WTC11 (cell line): ENCODE measurements around the gene CREB1. TPM values are rescaled to one million over a fixed set of nuclear protein-coding genes. Genes with fewer than 3 reads are reported as not detected.

Experiments
- ATAC-seq: fragments of 200-7000 bp; cut with Tn5 transposase; 2 replicates; pipeline ENCODE4 v1.10.0; 2021; ENCODE audit warnings: mild to moderate bottlenecking, moderate library complexity
- CTCF ChIA-PET: fragments of 300-600 bp; sonication (Branson Sonifier 250); formaldehyde crosslinking; loops from one replicate; lab custom pipeline; 2021; ENCODE audit warnings: antibody characterized with exemption; lab: Charles Lee
- POLR2A ChIA-PET: fragments of 350-600 bp; sonication (Branson Sonifier 250); formaldehyde crosslinking; loops from one replicate; lab custom pipeline; 2021; ENCODE audit warnings: antibody characterized with exemption; lab: Charles Lee
- DNase-seq: peaks from one replicate; pipeline ENCODE4 v3.0.0; 2021; ENCODE audit warnings: low spot score
- H3K27ac Mint-ChIP-seq: 2 replicates; pipeline ENCODE4 v1.8.0; 2021; ENCODE audit warnings: mixed read lengths
- H3K27me3 Mint-ChIP-seq: 2 replicates; pipeline ENCODE4 v1.8.0; 2021; ENCODE audit warnings: low read depth, mild to moderate bottlenecking, moderate library complexity, mixed read lengths
- H3K36me3 Mint-ChIP-seq: 2 replicates; pipeline ENCODE4 v1.8.0; 2021; ENCODE audit warnings: mixed read lengths
- H3K4me1 Mint-ChIP-seq: 2 replicates; pipeline ENCODE4 v1.8.0; 2022; ENCODE audit warnings: mixed read lengths
- H3K4me3 Mint-ChIP-seq: 2 replicates; pipeline ENCODE4 v1.8.0; 2021; ENCODE audit warnings: mild to moderate bottlenecking, moderate library complexity, mixed read lengths
- H3K9me3 Mint-ChIP-seq: 2 replicates; pipeline ENCODE4 v1.8.0; 2021; ENCODE audit warnings: mixed read lengths
- CBFB ChIP-seq: sonication (generic); formaldehyde crosslinking; IDR thresholded peaks from 2 replicates; pipeline ENCODE4 v1.8.1; 2022; ENCODE audit warnings: mild to moderate bottlenecking, low read depth, missing genetic modification reagents
- ESRRA ChIP-seq: sonication (generic); formaldehyde crosslinking; IDR thresholded peaks from 2 replicates; pipeline ENCODE4 v1.8.1; 2022; ENCODE audit warnings: mild to moderate bottlenecking, missing genetic modification reagents, borderline replicate concordance
- ETV6 ChIP-seq: sonication (generic); formaldehyde crosslinking; IDR thresholded peaks from 2 replicates; pipeline ENCODE4 v1.8.1; 2022; ENCODE audit warnings: mild to moderate bottlenecking, missing genetic modification reagents
- KAT7 ChIP-seq: sonication (generic); formaldehyde crosslinking; IDR thresholded peaks from 2 replicates; pipeline ENCODE4 v1.8.1; 2023; ENCODE audit warnings: missing genetic modification reagents, mild to moderate bottlenecking, borderline replicate concordance
- MYBL2 ChIP-seq: sonication (generic); formaldehyde crosslinking; IDR thresholded peaks from 2 replicates; pipeline ENCODE4 v1.8.1; 2023; ENCODE audit warnings: mild to moderate bottlenecking, moderate library complexity, missing genetic modification reagents
- NFE2L1 ChIP-seq: sonication (generic); formaldehyde crosslinking; IDR thresholded peaks from 2 replicates; pipeline ENCODE4 v1.8.1; 2023; ENCODE audit warnings: missing genetic modification reagents
- NFYB ChIP-seq: sonication (generic); formaldehyde crosslinking; conservative IDR thresholded peaks from 2 replicates; pipeline ENCODE4 v1.8.0; 2022; ENCODE audit warnings: low read depth, missing genetic modification reagents
- TEAD4 ChIP-seq: sonication (generic); formaldehyde crosslinking; IDR thresholded peaks from 2 replicates; pipeline ENCODE4 v1.8.0; 2022; ENCODE audit warnings: mild to moderate bottlenecking, missing genetic modification reagents
- ZNF232 ChIP-seq: sonication (generic); formaldehyde crosslinking; IDR thresholded peaks from 2 replicates; pipeline ENCODE4 v1.8.0; 2022; ENCODE audit warnings: mild to moderate bottlenecking, missing genetic modification reagents
- total RNA-seq: library from RNA; stranded (reverse); gene quantifications from 3 replicates; pipeline ENCODE4 v1.2.3, GENCODE V29; 2021
- TF ChIP-seq, protein P1 (sequence below): sonication (generic); formaldehyde crosslinking; IDR thresholded peaks from 2 replicates; pipeline ENCODE4 v1.8.0; 2022; ENCODE audit warnings: missing genetic modification reagents
- TF ChIP-seq, protein P2 (sequence below): sonication (generic); formaldehyde crosslinking; IDR thresholded peaks from 2 replicates; pipeline ENCODE4 v1.8.0; 2022; ENCODE audit warnings: mild to moderate bottlenecking, missing genetic modification reagents
- TF ChIP-seq, protein P3 (sequence below): sonication (generic); formaldehyde crosslinking; conservative IDR thresholded peaks from 2 replicates; pipeline ENCODE4 v1.8.1; 2022; ENCODE audit warnings: mild to moderate bottlenecking, missing genetic modification reagents
- TF ChIP-seq, protein P4 (sequence below): sonication (generic); formaldehyde crosslinking; IDR thresholded peaks from 2 replicates; pipeline ENCODE4 v1.8.1; 2023; ENCODE audit warnings: mild to moderate bottlenecking, moderate library complexity, missing genetic modification reagents
- TF ChIP-seq, protein P5 (sequence below): fragments of 250-450 bp; sonication (Bioruptor Pico); IDR thresholded peaks from 2 replicates; pipeline ENCODE4 v1.9.0; 2021; ENCODE audit warnings: mild to moderate bottlenecking
- TF ChIP-seq, protein P6 (sequence below): sonication (generic); formaldehyde crosslinking; IDR thresholded peaks from 2 replicates; pipeline ENCODE4 v1.8.0; 2023; ENCODE audit warnings: missing genetic modification reagents
- TF ChIP-seq, protein P7 (sequence below): sonication (generic); formaldehyde crosslinking; IDR thresholded peaks from 2 replicates; pipeline ENCODE4 v1.8.1; 2022; ENCODE audit warnings: mild to moderate bottlenecking, missing genetic modification reagents, moderate library complexity, borderline replicate concordance
- TF ChIP-seq, protein P8 (sequence below): fragments of 250-450 bp; sonication (Bioruptor Pico); IDR thresholded peaks from 2 replicates; pipeline ENCODE4 v1.8.0; 2021; ENCODE audit warnings: mild to moderate bottlenecking

CREB1 gene
- total RNA-seq, 1 experiment from 2014 or later = 97.7 TPM

DNA sequence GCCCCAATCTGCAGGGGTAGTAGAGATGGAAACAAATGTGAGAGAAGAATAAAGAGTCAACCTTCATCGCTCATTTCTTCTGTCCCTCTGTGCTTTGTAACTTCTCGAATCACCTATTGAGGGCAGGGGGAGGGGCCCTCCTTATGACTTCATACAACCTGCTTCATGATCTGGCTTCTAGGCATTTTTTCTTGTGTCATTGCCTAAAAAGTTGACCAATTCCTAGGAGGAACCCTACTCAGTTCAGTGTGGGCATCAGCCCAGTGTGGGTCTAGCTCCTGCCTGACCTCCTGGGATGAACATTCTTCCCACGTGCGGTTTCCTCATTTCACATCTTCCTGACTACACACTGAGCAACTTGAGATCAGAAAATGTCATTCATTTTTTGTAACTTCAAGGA lies 46.3 kb upstream of the CREB1 start (continued):
- TF ChIP-seq, protein P1, sequence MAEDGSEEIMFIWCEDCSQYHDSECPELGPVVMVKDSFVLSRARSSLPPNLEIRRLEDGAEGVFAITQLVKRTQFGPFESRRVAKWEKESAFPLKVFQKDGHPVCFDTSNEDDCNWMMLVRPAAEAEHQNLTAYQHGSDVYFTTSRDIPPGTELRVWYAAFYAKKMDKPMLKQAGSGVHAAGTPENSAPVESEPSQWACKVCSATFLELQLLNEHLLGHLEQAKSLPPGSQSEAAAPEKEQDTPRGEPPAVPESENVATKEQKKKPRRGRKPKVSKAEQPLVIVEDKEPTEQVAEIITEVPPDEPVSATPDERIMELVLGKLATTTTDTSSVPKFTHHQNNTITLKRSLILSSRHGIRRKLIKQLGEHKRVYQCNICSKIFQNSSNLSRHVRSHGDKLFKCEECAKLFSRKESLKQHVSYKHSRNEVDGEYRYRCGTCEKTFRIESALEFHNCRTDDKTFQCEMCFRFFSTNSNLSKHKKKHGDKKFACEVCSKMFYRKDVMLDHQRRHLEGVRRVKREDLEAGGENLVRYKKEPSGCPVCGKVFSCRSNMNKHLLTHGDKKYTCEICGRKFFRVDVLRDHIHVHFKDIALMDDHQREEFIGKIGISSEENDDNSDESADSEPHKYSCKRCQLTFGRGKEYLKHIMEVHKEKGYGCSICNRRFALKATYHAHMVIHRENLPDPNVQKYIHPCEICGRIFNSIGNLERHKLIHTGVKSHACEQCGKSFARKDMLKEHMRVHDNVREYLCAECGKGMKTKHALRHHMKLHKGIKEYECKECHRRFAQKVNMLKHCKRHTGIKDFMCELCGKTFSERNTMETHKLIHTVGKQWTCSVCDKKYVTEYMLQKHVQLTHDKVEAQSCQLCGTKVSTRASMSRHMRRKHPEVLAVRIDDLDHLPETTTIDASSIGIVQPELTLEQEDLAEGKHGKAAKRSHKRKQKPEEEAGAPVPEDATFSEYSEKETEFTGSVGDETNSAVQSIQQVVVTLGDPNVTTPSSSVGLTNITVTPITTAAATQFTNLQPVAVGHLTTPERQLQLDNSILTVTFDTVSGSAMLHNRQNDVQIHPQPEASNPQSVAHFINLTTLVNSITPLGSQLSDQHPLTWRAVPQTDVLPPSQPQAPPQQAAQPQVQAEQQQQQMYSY (CRISPR knock-in tag) = no peak
- no peak for TF ChIP-seq TEAD4
- no peak for TF ChIP-seq NFYB (CRISPR knock-in tag)
- TF ChIP-seq, protein P2, sequence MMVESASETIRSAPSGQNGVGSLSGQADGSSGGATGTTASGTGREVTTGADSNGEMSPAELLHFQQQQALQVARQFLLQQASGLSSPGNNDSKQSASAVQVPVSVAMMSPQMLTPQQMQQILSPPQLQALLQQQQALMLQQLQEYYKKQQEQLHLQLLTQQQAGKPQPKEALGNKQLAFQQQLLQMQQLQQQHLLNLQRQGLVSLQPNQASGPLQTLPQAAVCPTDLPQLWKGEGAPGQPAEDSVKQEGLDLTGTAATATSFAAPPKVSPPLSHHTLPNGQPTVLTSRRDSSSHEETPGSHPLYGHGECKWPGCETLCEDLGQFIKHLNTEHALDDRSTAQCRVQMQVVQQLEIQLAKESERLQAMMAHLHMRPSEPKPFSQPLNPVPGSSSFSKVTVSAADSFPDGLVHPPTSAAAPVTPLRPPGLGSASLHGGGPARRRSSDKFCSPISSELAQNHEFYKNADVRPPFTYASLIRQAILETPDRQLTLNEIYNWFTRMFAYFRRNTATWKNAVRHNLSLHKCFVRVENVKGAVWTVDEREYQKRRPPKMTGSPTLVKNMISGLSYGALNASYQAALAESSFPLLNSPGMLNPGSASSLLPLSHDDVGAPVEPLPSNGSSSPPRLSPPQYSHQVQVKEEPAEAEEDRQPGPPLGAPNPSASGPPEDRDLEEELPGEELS (CRISPR knock-in tag) = no peak
- TF ChIP-seq ZNF232 = no peak
- TF ChIP-seq, protein P3, sequence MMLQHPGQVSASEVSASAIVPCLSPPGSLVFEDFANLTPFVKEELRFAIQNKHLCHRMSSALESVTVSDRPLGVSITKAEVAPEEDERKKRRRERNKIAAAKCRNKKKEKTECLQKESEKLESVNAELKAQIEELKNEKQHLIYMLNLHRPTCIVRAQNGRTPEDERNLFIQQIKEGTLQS (CRISPR knock-in tag) = no peak
- no peak for TF ChIP-seq NFE2L1
- TF ChIP-seq MYBL2 = no peak

DNA sequence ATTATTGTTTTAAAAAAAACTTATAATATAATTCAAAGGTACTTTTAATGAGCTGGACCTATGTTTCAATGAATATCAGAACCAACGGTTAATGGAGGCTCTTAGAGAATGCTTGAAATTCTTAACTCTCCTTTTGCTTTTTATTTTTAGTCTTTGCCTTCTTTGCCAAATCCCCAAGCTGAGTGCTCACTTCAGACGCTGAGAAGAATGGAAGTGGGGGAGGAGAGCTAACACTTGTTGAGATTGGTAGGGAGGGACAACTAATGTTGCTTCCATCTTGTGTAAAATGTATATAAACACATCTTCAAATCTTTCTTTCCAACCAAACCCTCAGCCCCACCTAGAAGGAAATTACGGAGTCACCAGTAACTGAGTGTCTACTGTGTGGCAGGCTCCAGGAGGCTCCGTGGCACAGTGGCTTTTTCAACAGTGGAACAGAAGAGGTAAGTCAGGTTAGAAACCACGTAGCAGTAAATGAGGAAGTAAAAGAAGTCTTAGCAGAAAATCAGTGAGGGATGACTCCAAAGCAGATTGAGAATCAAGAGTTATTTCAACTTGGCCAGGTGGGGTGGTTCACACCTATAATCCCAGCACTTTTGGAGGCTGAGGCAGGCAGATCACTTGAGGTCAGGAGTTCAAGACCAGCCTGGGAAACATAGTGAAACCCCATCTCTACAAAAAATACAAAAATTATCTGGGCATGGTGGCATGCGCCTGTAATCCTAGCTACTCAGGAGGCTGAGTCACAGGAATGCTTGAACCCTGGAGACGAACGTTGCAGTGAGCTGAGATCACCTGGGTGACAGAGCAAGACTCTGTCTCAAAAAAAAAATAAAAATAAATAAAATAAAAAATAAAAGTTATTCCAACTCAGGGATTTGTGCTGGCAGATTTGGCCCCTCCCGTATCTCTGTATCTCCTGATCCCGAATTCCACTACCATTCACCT lies 45.0 kb upstream of the CREB1 start:
- no peak for DNase-seq
- no peak overlapping the region for H3K27ac Mint-ChIP-seq
- ATAC-seq = no peak
- H3K4me3 Mint-ChIP-seq = no peak overlapping the region
- CTCF ChIA-PET = no interaction called here
- H3K36me3 Mint-ChIP-seq = no peaks in the 10 kb centered on the region
- H3K27me3 Mint-ChIP-seq = no peaks in the 10 kb centered on the region
- TF ChIP-seq, protein P4, sequence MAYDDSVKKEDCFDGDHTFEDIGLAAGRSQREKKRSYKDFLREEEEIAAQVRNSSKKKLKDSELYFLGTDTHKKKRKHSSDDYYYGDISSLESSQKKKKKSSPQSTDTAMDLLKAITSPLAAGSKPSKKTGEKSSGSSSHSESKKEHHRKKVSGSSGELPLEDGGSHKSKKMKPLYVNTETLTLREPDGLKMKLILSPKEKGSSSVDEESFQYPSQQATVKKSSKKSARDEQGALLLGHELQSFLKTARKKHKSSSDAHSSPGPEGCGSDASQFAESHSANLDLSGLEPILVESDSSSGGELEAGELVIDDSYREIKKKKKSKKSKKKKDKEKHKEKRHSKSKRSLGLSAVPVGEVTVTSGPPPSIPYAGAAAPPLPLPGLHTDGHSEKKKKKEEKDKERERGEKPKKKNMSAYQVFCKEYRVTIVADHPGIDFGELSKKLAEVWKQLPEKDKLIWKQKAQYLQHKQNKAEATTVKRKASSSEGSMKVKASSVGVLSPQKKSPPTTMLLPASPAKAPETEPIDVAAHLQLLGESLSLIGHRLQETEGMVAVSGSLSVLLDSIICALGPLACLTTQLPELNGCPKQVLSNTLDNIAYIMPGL (CRISPR knock-in tag) = no peak
- H3K4me1 Mint-ChIP-seq = peaks cover 9% of the 10 kb centered on the region
- H3K9me3 Mint-ChIP-seq = no peaks in the 10 kb centered on the region
- POLR2A ChIA-PET = no interaction called here

DNA sequence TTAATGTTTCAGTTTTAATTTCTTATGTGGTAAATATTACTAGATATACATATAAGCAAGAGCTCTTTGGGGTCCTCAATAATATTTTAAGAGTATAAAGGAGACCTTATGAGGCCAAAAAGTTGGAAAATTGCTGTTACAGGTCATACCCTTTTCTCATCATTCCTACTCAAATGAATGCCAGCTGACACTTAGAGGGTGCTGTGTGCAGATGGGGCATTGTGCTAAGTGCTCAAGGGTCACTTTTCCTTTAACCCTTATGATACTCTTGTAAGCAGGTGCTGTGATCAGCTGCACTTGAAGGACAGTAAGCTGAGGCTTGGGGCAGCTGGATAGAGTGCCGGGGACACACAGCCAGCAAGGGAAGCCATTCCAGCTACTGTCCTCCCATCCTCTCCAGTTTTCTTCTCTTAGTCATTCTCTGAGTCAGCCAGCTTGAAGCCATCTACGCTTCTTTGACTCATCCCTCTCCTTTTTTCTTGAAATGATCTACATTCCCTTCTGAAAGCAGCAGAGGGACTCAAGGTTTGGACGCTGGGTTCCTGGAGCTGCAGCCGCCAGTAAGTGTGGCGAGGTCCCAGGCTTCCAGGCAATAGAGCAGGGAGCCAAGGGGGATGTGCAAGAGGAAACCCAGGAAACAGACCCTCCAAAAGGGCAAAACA lies 42.0 kb upstream of the CREB1 start:
- ChIA-PET CTCF (no interaction called here), POLR2A (no interaction called here)
- no peak for DNase-seq
- H3K9me3 Mint-ChIP-seq = no peaks in the 10 kb centered on the region
- H3K36me3 Mint-ChIP-seq = no peaks in the 10 kb centered on the region
- peak overlapping the region; percentile 46 for H3K27ac Mint-ChIP-seq
- no peak overlapping the region for H3K4me3 Mint-ChIP-seq
- no peak; the same call in 1 of the 2 replicates for ATAC-seq
- peaks cover 6% of the 10 kb centered on the region; the same call in 1 of the 2 replicates for H3K4me1 Mint-ChIP-seq
- H3K27me3 Mint-ChIP-seq = no peaks in the 10 kb centered on the region
- TF ChIP-seq ESRRA (CRISPR knock-in tag) = no peak
- TF ChIP-seq CBFB (CRISPR knock-in tag) = no peak
- no peak for TF ChIP-seq ETV6 (CRISPR knock-in tag)
- TF ChIP-seq, protein P5, sequence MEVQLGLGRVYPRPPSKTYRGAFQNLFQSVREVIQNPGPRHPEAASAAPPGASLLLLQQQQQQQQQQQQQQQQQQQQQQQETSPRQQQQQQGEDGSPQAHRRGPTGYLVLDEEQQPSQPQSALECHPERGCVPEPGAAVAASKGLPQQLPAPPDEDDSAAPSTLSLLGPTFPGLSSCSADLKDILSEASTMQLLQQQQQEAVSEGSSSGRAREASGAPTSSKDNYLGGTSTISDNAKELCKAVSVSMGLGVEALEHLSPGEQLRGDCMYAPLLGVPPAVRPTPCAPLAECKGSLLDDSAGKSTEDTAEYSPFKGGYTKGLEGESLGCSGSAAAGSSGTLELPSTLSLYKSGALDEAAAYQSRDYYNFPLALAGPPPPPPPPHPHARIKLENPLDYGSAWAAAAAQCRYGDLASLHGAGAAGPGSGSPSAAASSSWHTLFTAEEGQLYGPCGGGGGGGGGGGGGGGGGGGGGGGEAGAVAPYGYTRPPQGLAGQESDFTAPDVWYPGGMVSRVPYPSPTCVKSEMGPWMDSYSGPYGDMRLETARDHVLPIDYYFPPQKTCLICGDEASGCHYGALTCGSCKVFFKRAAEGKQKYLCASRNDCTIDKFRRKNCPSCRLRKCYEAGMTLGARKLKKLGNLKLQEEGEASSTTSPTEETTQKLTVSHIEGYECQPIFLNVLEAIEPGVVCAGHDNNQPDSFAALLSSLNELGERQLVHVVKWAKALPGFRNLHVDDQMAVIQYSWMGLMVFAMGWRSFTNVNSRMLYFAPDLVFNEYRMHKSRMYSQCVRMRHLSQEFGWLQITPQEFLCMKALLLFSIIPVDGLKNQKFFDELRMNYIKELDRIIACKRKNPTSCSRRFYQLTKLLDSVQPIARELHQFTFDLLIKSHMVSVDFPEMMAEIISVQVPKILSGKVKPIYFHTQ (CRISPR knock-in tag) = no peak
- TF ChIP-seq, protein P6, sequence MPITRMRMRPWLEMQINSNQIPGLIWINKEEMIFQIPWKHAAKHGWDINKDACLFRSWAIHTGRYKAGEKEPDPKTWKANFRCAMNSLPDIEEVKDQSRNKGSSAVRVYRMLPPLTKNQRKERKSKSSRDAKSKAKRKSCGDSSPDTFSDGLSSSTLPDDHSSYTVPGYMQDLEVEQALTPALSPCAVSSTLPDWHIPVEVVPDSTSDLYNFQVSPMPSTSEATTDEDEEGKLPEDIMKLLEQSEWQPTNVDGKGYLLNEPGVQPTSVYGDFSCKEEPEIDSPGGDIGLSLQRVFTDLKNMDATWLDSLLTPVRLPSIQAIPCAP (CRISPR knock-in tag) = no peak
- no peak for TF ChIP-seq KAT7
- TF ChIP-seq, protein P7, sequence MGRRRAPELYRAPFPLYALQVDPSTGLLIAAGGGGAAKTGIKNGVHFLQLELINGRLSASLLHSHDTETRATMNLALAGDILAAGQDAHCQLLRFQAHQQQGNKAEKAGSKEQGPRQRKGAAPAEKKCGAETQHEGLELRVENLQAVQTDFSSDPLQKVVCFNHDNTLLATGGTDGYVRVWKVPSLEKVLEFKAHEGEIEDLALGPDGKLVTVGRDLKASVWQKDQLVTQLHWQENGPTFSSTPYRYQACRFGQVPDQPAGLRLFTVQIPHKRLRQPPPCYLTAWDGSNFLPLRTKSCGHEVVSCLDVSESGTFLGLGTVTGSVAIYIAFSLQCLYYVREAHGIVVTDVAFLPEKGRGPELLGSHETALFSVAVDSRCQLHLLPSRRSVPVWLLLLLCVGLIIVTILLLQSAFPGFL (CRISPR knock-in tag) = no peak
- TF ChIP-seq, protein P8, sequence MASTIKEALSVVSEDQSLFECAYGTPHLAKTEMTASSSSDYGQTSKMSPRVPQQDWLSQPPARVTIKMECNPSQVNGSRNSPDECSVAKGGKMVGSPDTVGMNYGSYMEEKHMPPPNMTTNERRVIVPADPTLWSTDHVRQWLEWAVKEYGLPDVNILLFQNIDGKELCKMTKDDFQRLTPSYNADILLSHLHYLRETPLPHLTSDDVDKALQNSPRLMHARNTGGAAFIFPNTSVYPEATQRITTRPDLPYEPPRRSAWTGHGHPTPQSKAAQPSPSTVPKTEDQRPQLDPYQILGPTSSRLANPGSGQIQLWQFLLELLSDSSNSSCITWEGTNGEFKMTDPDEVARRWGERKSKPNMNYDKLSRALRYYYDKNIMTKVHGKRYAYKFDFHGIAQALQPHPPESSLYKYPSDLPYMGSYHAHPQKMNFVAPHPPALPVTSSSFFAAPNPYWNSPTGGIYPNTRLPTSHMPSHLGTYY (CRISPR knock-in tag) = no peak
